IPS-20b (cell line): ENCODE results near the gene TRAPPC4.
"Not testable (repeated sequence)": the region's sequence is repeated elsewhere in the genome, so short reads cannot be mapped to it uniquely, and the experiment has no call there.

Experiments
- H3K27ac ChIP-seq: one replicate; pipeline ENCODE4 v1.5.1; 2013; ENCODE audit warnings: low read length
- H3K27me3 ChIP-seq: 2 replicates; pipeline ENCODE4 v1.6.1; 2013; ENCODE audit warnings: mild to moderate bottlenecking, low read length, inconsistent platforms; ENCODE audit not compliant: insufficient read depth
- H3K36me3 ChIP-seq: 2 replicates; pipeline ENCODE4 v1.6.1; 2013; ENCODE audit warnings: low read depth, mild to moderate bottlenecking, inconsistent platforms, low read length, moderate library complexity; ENCODE audit not compliant: insufficient read depth
- H3K4me1 ChIP-seq: 2 replicates; pipeline ENCODE4 v1.6.1; 2013; ENCODE audit warnings: mild to moderate bottlenecking, control low read depth, inconsistent platforms, low read length, moderate library complexity; ENCODE audit not compliant: insufficient read depth
- H3K4me3 ChIP-seq: 2 replicates; pipeline ENCODE4 v1.5.1; 2013; ENCODE audit warnings: mild to moderate bottlenecking, low read length, inconsistent platforms
- H3K9ac ChIP-seq: 2 replicates; pipeline ENCODE4 v1.6.1; 2013; ENCODE audit warnings: low read depth, mild to moderate bottlenecking, inconsistent platforms, low read length, moderate library complexity
- H3K9me3 ChIP-seq: 2 replicates; pipeline ENCODE4 v1.6.1; 2013; ENCODE audit warnings: mild to moderate bottlenecking, low read depth, low read length, inconsistent platforms; ENCODE audit not compliant: insufficient read depth

The TRAPPC4 gene

GRCh38 chr11:119018074-119018938 is at the start of gene TRAPPC4, which contains the start of gene RPS25:
Gene TRAPPC4, plus strand, starts transcription at chr11:119018766. Its CDS starts 30 bp downstream, at chr11:119018796.
Gene RPS25, minus strand, starts transcription at chr11:119018343. Its CDS starts 59 bp downstream, at chr11:119018284.
- Histone ChIP-seq H3K27me3 (no peaks in the 10 kb centered on the region), H3K27ac (peak within 1 kb of the TSS; percentile 96), H3K36me3 (peaks cover 75% of the 10 kb centered on the region), H3K9me3 (no peaks in the 10 kb centered on the region), H3K9ac (peak within 1 kb of the TSS; percentile 99), H3K4me3 (peak within 1 kb of the TSS; percentile 85), H3K4me1 (peaks cover 10% of the 10 kb centered on the region)

GRCh38 chr11:118969508-118969907 is 49.1 kb upstream of the TRAPPC4 start:
- H3K36me3 ChIP-seq, H3K27me3 ChIP-seq, H3K4me3 ChIP-seq, H3K27ac ChIP-seq, H3K9me3 ChIP-seq, H3K4me1 ChIP-seq, H3K9ac ChIP-seq: not testable (repeated sequence)

GRCh38 chr11:118971646-118972045 is 46.9 kb upstream of the TRAPPC4 start, which contains the start of gene FOXR1:
Gene FOXR1, plus strand, starts transcription at chr11:118971761. Its CDS starts 171 bp downstream, at chr11:118971932.
- Histone ChIP-seq H3K9ac (no peak within 1 kb of the TSS), H3K4me1 (no peaks in the 10 kb centered on the region)

GRCh38 chr11:118973985-118974384 is 44.6 kb upstream of the TRAPPC4 start:
- Histone ChIP-seq H3K27me3 (no peaks in the 10 kb centered on the region), H3K9me3 (no peaks in the 10 kb centered on the region), H3K9ac (no peak overlapping the region), H3K4me3 (no peak overlapping the region), H3K4me1 (peaks cover under 1% of the 10 kb centered on the region; the same call in 1 of the 2 replicates), H3K27ac (no peak overlapping the region), H3K36me3 (no peaks in the 10 kb centered on the region)

More at GRCh38 chr11:118971646-118972045, 46.9 kb upstream of the TRAPPC4 start, which contains the start of gene FOXR1:
- Histone ChIP-seq H3K27me3 (no peaks in the 10 kb centered on the region), H3K9me3 (no peaks in the 10 kb centered on the region), H3K36me3 (no peaks in the 10 kb centered on the region), H3K4me3 (no peak within 1 kb of the TSS), H3K27ac (no peak within 1 kb of the TSS)

GRCh38 chr11:118975771-118976709 is 42.5 kb upstream of the TRAPPC4 start:
- H3K27me3 ChIP-seq = peaks cover 15% of the 10 kb centered on the region
- H3K27ac ChIP-seq = no peak overlapping the region
- H3K4me3 ChIP-seq = no peak overlapping the region

GRCh38 chr11:118979434-118979833 is 39.1 kb upstream of the TRAPPC4 start:
- Histone ChIP-seq H3K27ac (no peak overlapping the region), H3K4me3 (no peak overlapping the region), H3K4me1 (peaks cover 7% of the 10 kb centered on the region; the same call in 1 of the 2 replicates), H3K27me3 (peaks cover 18% of the 10 kb centered on the region), H3K9me3 (no peaks in the 10 kb centered on the region), H3K9ac (no peak overlapping the region; the same call in 1 of the 2 replicates), H3K36me3 (no peaks in the 10 kb centered on the region)

More at GRCh38 chr11:118975771-118976709, 42.5 kb upstream of the TRAPPC4 start:
- H3K9ac ChIP-seq = no peak overlapping the region
- H3K9me3 ChIP-seq = no peaks in the 10 kb centered on the region
- no peaks in the 10 kb centered on the region for H3K36me3 ChIP-seq
- peaks cover 7% of the 10 kb centered on the region; the same call in 1 of the 2 replicates for H3K4me1 ChIP-seq

- Histone ChIP-seq H3K4me3 (0 out of 2 replicates have a peak overlapping the region, but pooled peaks have one; percentile 12), H3K27me3 (peaks cover 18% of the 10 kb centered on the region), H3K9ac (peak overlapping the region; percentile 16; the same call in 1 of the 2 replicates), H3K4me1 (peaks cover 7% of the 10 kb centered on the region; the same call in 1 of the 2 replicates), H3K9me3 (no peaks in the 10 kb centered on the region), H3K36me3 (no peaks in the 10 kb centered on the region), H3K27ac (no peak overlapping the region)
Measured at GRCh38 chr11:118980191-118980881, 38.2 kb upstream of the TRAPPC4 start.

GRCh38 chr11:118984337-118984736 is 34.2 kb upstream of the TRAPPC4 start:
- H3K36me3 ChIP-seq, H3K9ac ChIP-seq, H3K27ac ChIP-seq, H3K4me1 ChIP-seq, H3K9me3 ChIP-seq, H3K4me3 ChIP-seq: not testable (repeated sequence)
- H3K27me3 ChIP-seq = peaks cover 18% of the 10 kb centered on the region

GRCh38 chr11:118984825-118985224 is 33.7 kb upstream of the TRAPPC4 start:
- H3K27ac ChIP-seq = no peak overlapping the region
- H3K36me3 ChIP-seq = no peaks in the 10 kb centered on the region
- no peak overlapping the region for H3K9ac ChIP-seq
- H3K4me1 ChIP-seq = peaks cover 3% of the 10 kb centered on the region; the same call in 1 of the 2 replicates
- H3K27me3 ChIP-seq = peaks cover 15% of the 10 kb centered on the region
- H3K9me3 ChIP-seq = no peaks in the 10 kb centered on the region
- H3K4me3 ChIP-seq = no peak overlapping the region

GRCh38 chr11:118988280-118988679 is 30.3 kb upstream of the TRAPPC4 start:
- H3K27ac ChIP-seq = no peak overlapping the region
- no peaks in the 10 kb centered on the region for H3K27me3 ChIP-seq
- no peak overlapping the region for H3K4me3 ChIP-seq

More at GRCh38 chr11:118988280-118988679, 30.3 kb upstream of the TRAPPC4 start:
- no peaks in the 10 kb centered on the region for H3K4me1 ChIP-seq
- no peaks in the 10 kb centered on the region for H3K9me3 ChIP-seq
- no peak overlapping the region for H3K9ac ChIP-seq
- no peaks in the 10 kb centered on the region for H3K36me3 ChIP-seq
